ENCODE data around the gene CTU2.

The CTU2 gene

GRCh38 chr16:88732961-88733294 is 26.6 kb downstream of the CTU2 start:
- TF ChIP-seq, protein P1, sequence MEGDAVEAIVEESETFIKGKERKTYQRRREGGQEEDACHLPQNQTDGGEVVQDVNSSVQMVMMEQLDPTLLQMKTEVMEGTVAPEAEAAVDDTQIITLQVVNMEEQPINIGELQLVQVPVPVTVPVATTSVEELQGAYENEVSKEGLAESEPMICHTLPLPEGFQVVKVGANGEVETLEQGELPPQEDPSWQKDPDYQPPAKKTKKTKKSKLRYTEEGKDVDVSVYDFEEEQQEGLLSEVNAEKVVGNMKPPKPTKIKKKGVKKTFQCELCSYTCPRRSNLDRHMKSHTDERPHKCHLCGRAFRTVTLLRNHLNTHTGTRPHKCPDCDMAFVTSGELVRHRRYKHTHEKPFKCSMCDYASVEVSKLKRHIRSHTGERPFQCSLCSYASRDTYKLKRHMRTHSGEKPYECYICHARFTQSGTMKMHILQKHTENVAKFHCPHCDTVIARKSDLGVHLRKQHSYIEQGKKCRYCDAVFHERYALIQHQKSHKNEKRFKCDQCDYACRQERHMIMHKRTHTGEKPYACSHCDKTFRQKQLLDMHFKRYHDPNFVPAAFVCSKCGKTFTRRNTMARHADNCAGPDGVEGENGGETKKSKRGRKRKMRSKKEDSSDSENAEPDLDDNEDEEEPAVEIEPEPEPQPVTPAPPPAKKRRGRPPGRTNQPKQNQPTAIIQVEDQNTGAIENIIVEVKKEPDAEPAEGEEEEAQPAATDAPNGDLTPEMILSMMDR (IDR thresholded peaks at IDR 0.05), result no peak

DNA sequence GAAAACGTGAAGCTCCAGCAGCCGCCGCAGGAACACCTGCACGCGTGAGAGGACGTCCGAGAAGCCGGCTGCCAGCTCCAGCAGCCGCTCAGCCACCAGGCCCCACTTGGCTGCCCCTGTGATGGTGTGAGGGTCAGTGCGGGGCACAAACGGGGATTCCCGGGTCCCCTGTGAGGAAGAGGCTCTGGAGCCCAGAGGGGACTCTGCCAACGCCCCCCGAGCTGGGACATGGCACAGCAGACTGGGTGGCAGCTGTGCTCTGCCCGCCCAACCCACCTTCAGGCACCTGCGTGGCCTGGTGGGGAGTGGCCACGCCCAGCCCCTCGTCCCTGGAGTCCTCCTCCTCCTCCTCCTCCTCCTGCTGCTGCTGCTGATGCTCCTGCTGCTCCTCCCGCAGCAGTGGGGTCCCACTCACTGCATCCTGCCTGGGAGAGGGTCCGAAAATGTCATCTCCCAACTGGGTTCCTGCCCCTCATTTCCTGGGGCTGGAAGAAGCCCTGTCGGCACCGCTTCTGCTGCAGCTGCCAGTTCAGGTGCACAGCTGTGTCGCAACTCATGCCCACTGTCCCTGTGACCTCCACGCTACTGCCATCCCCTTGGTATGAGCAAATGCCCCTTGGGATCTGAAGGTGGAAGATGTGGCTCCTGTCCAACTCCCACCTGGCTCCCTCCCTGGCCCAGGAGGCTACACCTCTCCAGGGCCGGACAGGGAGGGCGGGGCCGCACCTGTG is 27.5 kb downstream of the CTU2 start:
- TF ChIP-seq, protein P1 (IDR thresholded peaks at IDR 0.05), result no peak

DNA sequence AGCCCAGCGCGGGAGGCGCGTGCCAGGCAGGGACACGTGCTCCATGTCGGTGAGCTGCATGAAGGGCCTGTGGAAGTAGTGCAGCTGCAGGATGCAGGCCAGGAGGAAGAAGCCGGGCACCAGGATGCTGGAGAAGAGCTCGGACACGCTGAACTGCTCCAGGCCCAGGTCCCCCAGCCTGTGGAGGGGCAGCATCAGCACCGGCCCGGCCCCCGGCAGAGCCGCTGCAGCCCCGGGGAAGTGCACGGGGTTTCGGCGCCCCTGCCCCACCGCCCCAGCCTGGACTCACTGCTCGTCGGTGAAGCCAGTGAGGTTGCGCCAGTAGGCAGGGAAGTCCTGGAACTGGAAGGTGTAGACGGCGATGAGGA is 28.0 kb downstream of the CTU2 start:
- TF ChIP-seq, protein P1 (IDR thresholded peaks at IDR 0.05), result no peak

- TF ChIP-seq, protein P1 (IDR thresholded peaks at IDR 0.05), result no peak
Observed at GRCh38 chr16:88735121-88735520, 28.8 kb downstream of the CTU2 start.

DNA sequence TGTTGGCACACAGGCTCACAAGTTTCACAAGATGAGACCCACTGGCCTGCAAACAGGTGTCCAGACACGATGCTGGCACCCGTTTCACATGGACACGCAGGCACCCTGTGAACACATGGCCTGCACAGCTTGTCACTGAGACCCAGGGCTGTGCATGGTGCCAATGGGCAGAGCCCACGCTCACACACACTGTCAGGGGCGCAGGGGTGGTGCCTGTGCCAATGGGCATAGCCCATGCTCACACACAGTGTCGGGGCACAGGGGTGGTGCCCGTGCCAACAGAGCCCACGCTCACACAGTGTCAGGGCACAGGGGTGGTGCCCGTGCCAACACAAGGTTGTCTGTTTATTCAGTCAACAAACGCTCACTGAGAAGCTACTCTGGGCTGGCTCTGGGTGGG is 29.3 kb downstream of the CTU2 start:
- TF ChIP-seq, protein P1 (IDR thresholded peaks at IDR 0.05), result no peak

GRCh38 chr16:88736088-88736487 is 29.8 kb downstream of the CTU2 start:
- TF ChIP-seq, protein P1 (IDR thresholded peaks at IDR 0.05), result no peak

DNA sequence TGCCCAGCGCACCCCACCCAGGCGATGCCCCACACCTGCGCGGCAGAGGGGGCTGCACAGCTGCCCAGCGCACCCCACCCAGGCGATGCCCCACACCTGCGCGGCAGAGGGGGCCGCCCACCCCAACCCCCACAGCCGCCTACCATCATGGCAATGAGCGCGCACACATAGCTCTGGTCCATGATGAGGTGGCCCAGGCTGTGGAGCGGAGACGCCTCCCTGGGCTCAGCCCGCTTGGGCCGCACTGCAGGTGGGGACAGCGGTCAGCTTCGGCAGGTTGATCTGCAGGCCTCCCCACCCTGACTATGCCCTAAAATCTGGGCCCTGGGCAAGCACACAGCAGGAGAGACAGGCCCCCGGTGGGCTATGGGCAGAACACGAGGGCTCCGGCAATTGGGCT is 30.2 kb downstream of the CTU2 start:
- TF ChIP-seq, protein P1 (IDR thresholded peaks at IDR 0.05), result no peak
